Fibroblast of skin of scalp (primary cell): ENCODE measurements around the gene C17orf67. TPM values are rescaled to one million over a fixed set of nuclear protein-coding genes. Genes with fewer than 3 reads are reported as not detected.

ENCODE experiments used
- DNase-seq: peaks from one replicate; pipeline ENCODE4 v3.0.0-alpha.2; 2013
- polyA plus RNA-seq, 2 experiments: library from polyadenylated mRNA; unstranded; fragments of 120-200 nt; gene quantifications; one replicate each; pipeline ENCODE4 v1.2.1, GENCODE V29; 2013; ENCODE audit not compliant: insufficient read length in 2 of 2

C17orf67 gene
- polyA plus RNA-seq (2013, experiment 1 of 2; ENCODE audit: insufficient read length): 1.0 TPM
- 0.70 TPM for polyA plus RNA-seq (2013, experiment 2 of 2; ENCODE audit: insufficient read length)

- DNase-seq: peak; percentile 97
Measured at GRCh38 chr17:56833809-56834379, at the start of gene C17orf67, which contains the start of gene DGKE. Gene C17orf67, minus strand, starts transcription at chr17:56833920. Its CDS starts 18,110 bp downstream, at chr17:56815810. Gene DGKE, plus strand, starts transcription at chr17:56834151. Its CDS starts 645 bp downstream, at chr17:56834796.

GRCh38 chr17:56881685-56882295, 48.1 kb upstream of the C17orf67 start:
- DNase-seq: no peak

GRCh38 chr17:56880571-56880970, 46.9 kb upstream of the C17orf67 start:
- DNase-seq: no peak

- DNase-seq: no peak
Measured at GRCh38 chr17:56880133-56880532, 46.4 kb upstream of the C17orf67 start.

GRCh38 chr17:56879280-56879679, 45.6 kb upstream of the C17orf67 start:
- no peak for DNase-seq

DNA sequence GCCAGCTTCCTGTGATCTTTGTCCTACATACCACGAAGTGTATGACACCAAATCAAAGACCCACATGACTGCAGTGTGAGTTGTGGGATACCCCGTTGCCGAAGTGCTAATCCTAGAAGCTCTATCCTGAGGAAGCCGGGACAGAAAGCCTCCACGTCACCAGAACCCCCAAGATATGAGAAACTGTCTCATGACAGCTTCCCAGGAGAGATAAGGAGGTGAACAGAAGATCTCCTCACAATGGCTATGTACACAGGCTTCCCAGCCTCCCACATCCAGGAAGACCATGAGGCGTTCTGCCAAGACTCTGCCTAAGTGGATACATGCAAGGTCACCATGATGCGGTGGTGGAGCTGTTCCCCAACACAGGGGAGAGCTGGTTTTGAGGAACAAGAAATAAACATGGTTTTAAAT, 43.1 kb upstream of the C17orf67 start:
- no peak for DNase-seq

DNA sequence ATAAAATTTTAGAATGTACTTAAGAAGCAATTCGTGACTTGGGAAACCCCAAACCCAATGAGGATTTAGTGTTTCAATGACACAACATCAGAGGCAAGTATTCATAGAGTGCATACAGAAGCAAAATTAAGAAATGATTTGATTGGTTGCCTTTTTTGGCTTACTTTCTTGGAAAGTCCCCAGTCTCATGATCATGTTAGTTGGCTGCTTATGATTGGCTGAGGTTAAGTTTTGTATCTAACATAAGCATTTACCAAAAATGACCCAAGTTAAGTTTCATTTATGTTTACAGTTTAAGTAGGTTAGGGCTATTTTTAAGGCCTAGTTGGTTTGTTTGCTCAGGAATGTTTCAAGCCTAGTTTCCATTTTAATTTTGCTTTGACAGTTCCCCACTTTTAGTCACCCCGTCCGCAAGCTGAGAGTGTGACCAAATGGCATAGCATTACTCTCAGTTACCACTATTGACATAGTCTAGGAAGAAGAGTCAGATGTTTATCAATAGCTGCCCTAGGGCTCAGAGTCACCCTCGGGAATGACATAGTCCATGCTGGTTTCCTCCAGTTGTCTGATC, 36.4 kb upstream of the C17orf67 start:
- no peak for DNase-seq

DNA sequence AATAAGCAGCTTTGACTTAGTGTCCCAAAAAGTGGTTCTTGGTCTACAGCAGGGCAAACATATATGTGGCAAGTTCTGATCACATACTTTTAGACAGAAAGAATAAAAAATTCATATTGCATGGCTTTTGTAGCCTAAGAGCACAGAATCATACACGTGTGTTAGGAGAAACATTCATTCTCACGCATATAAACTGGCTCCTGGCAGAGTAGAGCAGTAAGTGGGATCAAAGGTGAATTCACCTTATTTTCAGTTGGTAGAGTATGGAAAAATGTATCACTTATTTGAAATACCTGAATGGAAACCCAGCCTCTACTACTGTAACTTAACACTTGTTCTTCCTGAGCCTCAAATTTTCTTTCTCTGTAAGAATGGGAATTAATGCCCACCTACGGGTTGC, 35.0 kb upstream of the C17orf67 start:
- no peak for DNase-seq

DNA sequence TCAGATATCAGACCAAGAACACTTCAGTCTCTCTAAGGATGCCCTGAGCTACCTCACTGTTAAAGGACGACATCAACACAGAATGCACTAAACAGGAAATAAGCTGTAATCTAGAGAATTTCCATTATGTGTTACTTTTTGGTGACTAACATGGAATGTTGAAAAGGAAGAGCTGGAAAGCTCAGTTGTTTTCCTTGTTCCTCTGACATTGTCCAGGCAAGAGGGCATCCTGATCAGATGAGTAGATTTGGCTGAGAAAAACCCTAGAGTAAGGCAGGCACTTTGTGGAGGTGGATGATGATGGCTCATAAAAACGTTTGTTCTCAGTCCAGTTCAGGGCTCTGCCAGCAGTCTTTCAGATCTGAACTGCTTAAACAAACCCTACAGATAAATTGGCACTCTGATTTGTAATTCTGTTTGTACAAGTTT, 34.2 kb upstream of the C17orf67 start:
- no peak for DNase-seq

- DNase-seq: no peak
Measured at GRCh38 chr17:56866496-56866895, 32.8 kb upstream of the C17orf67 start.

DNA sequence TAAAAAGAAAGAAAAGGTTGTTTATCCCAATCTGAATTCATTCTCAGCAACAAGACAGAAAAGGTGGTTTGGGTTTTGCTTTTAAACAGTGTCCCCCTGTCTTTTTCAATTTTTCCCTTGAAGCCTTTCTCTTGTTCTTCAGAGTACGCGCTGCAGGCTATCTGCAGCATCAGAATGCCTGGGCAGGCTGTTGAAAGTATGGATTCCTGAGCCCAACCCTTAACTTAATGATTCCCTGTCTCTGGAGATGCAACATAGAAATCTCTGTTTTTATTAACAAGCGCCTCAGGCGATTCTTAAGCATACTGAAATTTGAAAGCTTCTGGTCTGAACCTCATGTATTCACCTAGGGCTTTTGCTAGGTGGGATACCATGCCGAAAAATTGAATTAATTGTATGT, 32.4 kb upstream of the C17orf67 start:
- DNase-seq: no peak

GRCh38 chr17:56863974-56864373, 30.3 kb upstream of the C17orf67 start:
- no peak for DNase-seq

GRCh38 chr17:56861899-56862298, 28.2 kb upstream of the C17orf67 start:
- no peak for DNase-seq

DNA sequence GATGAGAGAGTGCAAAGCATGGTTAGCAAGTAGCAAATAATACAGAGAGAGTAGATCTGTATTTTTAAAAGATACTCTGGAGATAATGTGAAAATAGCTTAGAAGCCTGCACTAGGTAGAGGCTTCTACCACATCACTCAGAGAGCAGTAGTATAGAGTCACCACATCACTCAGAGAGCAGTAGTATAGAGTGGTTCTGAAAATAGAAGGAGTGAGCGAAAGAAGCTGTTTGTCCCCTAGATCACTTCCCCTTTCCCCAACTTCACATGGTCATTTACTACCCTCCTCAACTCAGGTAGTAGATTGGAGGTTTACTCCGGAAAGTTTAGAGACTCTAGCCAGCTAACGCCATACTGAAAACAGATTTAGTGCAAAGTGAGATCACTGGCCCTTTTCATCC, 17.3 kb upstream of the C17orf67 start:
- DNase-seq: no peak

GRCh38 chr17:56850591-56850990, 16.9 kb upstream of the C17orf67 start:
- DNase-seq: no peak

DNA sequence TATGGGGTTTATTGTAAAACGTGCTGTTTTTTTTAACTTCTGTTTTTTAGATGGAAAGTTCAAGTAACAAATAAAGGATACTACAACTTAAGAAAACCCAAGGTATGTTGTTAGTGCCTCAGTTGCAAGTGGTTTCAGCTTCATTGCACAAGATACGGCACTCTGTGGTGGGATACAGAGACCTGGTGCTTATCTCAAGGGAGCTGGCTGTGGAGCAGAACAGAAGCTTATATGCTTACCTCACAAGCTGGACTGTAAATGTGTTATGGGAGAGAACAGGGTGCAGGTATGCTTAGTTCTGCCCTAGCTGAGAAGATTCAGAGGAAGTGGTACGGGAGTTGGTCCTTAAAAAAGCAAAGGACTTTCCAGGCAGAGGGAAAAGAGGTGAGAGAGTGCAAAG, 15.4 kb upstream of the C17orf67 start:
- no peak for DNase-seq

DNA sequence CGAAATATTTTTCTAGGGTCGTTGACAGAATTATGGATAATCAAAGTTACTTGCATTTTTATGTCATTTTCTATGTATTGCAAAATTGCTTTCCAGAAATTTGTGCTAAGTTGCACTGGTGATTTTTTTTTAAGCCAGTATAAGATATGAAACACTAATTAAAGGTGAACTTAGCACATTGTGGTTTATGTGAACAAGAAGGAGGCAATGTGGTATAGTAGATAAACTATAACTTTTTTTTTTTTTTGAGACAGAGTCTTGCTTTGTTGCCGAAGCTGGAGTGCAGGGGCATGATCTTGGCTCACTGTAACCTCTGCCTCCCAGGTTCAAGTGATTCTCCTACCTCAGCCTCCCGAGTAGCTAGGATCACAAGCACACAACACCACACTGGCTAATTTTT, 13.4 kb upstream of the C17orf67 start:
- DNase-seq: no peak

DNA sequence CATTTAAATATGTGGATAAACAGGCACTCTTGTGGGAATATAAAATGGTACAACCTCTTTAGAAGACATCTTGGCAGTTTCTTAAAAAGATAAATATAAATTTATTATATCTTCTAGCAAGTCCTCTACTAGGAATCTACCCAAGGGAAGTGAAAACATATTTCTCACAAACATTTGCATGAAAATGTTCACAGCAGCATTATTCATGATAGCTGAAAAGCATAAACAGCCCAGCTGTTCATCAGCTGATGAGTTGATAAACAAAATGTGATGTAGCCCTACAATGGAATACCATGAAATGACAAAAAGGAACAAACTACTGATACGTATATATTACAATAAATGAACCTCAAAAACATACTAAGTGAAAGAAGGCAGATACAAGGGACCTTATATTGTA, 12.2 kb upstream of the C17orf67 start:
- DNase-seq: no peak

GRCh38 chr17:56842577-56842976, 8.9 kb upstream of the C17orf67 start:
- DNase-seq: no peak

DNA sequence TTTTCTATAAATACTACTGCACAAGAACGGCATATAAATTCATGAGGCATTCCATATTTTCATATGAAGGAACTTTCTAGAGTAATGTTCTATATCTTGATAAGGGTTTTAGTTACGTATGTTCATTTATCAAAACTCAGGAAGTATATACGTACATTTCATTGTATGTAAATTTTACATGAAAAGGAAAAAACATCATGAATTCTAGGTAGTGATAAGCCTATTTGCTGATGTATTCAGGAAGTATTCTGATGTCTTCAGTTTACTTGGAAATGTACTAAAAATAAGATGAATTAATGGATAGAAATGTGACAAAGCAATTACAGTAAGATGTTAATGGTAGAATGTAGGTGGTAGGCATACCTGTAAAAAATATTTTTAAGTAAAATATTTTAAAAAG, 5.0 kb upstream of the C17orf67 start:
- DNase-seq: no peak

DNA sequence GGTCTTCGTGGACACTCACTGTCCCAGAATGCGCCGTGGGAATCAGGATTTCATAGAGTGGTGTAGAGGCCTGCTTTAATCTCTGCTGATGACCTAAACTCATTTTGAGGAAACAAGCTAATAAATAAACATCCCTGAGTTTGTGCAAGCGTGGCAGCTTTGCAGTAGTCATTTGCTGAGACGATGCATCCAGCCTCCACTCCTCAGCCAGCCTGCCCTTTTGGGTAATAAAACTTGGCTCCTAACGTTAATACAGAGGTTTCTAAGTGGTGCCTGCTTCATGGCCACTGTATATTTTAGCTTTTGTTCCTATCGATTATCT, 1.5 kb upstream of the C17orf67 start:
- no peak for DNase-seq

DNA sequence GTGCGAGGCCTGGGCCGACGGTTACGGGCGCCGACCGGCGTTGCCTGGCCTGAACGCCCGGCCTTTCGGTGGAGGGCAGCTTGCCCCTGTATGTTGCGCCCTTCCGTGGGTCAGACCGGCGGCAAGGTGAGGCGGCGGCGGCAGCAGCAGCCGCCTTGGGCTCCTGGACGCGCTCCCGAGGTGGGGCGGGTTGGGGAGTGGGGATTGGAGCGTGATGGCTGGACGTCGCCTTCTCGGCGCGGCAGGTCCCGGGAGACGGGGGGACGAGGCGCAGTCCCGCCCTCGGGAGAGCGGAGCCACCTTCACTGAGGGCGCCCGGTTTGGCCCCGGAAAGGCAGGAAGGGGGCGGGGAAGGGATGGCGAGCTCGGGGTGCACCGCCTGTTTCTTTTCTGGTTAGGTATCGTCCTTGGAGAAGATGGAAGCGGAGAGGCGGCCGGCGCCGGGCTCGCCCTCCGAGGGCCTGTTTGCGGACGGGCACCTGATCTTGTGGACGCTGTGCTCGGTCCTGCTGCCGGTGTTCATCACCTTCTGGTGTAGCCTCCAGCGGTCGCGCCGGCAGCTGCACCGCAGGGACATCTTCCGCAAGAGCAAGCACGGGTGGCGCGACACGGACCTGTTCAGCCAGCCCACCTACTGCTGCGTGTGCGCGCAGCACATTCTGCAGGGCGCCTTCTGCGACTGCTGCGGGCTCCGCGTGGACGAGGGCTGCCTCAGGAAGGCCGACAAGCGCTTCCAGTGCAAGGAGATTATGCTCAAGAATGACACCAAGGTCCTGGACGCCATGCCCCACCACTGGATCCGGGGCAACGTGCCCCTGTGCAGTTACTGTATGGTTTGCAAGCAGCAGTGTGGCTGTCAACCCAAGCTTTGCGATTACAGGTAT, 902 bp upstream of the C17orf67 start:
- no peak for DNase-seq
